Measurements from ENCODE around the gene HGF.

Gene HGF

DNA sequence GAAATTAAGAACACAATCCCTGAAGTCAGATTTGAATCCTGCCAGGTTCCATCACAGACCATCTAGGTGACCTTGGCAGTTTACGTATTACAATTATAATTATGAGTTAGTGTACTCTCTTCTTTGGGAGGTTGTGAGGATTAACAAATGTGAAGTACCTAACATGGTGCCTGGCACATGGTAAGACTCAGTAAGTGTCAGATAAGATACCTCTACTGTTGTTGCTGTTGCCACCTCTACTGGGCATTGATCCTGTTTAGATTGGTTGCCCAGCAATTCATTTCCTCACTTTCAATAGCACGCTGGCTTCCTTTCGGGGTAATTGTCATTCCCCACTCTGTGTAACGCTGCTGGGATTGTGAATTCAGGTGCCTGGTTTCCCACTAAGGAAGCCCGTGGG, 31.7 kb upstream of the HGF start:
- no peak for DNase-seq (ENCODE audit: low read depth in 1 of 2, low spot score in 1 of 2)
- Histone ChIP-seq H3K4me3 (replicated peaks; ENCODE audit: insufficient read depth, low read length) (no peak overlapping the region), H3K27ac (replicated peaks) (no peak overlapping the region), H3K27me3 (ENCODE audit: insufficient read depth, poor library complexity, severe bottlenecking) (no peaks in the 10 kb centered on the region)
- TF ChIP-seq, protein P1, sequence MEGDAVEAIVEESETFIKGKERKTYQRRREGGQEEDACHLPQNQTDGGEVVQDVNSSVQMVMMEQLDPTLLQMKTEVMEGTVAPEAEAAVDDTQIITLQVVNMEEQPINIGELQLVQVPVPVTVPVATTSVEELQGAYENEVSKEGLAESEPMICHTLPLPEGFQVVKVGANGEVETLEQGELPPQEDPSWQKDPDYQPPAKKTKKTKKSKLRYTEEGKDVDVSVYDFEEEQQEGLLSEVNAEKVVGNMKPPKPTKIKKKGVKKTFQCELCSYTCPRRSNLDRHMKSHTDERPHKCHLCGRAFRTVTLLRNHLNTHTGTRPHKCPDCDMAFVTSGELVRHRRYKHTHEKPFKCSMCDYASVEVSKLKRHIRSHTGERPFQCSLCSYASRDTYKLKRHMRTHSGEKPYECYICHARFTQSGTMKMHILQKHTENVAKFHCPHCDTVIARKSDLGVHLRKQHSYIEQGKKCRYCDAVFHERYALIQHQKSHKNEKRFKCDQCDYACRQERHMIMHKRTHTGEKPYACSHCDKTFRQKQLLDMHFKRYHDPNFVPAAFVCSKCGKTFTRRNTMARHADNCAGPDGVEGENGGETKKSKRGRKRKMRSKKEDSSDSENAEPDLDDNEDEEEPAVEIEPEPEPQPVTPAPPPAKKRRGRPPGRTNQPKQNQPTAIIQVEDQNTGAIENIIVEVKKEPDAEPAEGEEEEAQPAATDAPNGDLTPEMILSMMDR (IDR thresholded peaks at IDR 0.05; ENCODE audit: insufficient read depth, low read length): no peak
- TF ChIP-seq, protein P2, sequence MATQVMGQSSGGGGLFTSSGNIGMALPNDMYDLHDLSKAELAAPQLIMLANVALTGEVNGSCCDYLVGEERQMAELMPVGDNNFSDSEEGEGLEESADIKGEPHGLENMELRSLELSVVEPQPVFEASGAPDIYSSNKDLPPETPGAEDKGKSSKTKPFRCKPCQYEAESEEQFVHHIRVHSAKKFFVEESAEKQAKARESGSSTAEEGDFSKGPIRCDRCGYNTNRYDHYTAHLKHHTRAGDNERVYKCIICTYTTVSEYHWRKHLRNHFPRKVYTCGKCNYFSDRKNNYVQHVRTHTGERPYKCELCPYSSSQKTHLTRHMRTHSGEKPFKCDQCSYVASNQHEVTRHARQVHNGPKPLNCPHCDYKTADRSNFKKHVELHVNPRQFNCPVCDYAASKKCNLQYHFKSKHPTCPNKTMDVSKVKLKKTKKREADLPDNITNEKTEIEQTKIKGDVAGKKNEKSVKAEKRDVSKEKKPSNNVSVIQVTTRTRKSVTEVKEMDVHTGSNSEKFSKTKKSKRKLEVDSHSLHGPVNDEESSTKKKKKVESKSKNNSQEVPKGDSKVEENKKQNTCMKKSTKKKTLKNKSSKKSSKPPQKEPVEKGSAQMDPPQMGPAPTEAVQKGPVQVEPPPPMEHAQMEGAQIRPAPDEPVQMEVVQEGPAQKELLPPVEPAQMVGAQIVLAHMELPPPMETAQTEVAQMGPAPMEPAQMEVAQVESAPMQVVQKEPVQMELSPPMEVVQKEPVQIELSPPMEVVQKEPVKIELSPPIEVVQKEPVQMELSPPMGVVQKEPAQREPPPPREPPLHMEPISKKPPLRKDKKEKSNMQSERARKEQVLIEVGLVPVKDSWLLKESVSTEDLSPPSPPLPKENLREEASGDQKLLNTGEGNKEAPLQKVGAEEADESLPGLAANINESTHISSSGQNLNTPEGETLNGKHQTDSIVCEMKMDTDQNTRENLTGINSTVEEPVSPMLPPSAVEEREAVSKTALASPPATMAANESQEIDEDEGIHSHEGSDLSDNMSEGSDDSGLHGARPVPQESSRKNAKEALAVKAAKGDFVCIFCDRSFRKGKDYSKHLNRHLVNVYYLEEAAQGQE (IDR thresholded peaks at IDR 0.05; ENCODE audit: insufficient replicate concordance, low read depth): no peak
- TF ChIP-seq GABPA (IDR thresholded peaks at IDR 0.05; ENCODE audit: low read depth): no peak
- no peak for TF ChIP-seq POLR2AphosphoS5 (IDR thresholded peaks at IDR 0.05; ENCODE audit: low read depth)
- TF ChIP-seq SPI1 (IDR thresholded peaks at IDR 0.05; ENCODE audit: borderline replicate concordance, low read depth): no peak

DNA sequence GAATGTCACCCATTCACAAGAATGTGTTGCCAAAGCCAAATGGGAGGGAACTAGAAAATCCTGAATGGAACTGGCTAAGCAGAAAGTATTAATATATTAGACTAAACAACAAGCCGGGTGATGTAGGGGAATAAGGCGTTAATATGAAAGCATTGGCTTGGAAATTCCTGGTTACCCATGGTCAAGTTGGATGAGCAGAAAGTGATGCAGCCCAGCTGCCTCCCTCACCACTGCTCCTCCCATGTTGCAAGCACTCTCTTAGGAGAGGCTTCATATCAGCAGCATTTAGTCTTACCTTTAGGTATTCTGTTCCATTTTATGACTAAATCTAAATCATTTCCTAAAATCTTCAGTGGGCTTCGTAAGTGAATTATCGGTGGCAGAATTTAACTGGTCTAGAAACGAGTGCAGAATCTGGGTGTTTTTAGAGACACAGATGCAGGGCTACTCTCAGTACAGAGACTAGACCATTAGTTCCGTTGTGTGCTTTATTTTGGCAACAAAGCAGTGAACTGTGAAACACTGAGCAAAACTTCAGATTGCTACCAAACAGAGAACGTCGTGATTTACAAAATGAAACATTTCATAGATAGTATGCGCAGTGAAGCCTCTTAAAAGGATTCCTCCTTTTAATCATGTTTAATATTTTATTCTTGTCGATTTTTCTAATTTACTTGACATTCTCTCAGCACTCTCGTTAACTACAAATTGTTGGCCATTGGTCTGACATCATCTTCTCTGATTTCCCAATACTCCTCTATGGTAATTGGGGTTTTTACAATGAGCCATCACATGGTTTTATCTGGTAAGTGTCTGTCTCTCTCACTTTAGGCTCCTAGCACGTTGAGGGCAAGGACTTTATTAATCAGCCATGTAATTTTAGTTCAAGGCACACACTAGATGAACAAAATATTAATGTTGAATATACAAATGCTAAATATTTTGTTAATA, 22.0 kb upstream of the HGF start:
- H3K27ac ChIP-seq (replicated peaks): no peak overlapping the region

DNA sequence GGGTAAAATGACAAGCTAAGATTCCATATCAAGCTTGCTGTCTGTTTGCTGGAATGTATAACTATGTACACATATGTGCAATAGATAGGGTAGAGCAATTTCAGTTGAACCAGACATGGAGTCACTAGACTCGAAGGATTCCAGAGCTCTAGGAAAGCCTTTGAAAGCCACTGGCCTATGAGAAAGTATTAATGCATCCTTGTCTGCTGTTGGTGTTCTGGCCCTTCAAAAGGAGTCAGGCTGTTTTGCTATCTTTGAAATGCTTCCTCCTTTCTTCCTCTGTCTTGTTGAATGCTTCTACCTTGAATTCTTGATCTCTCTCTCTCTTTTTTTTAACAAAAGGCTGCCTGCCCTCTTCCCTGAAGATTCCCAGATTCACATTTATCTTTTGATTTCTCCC, 20.8 kb upstream of the HGF start:
- H3K4me3 ChIP-seq (replicated peaks; ENCODE audit: insufficient read depth, low read length): no peak overlapping the region
- no peak overlapping the region for H3K27ac ChIP-seq (replicated peaks)
- no peak for DNase-seq (ENCODE audit: low read depth in 1 of 2, low spot score in 1 of 2)
- H3K27me3 ChIP-seq (ENCODE audit: insufficient read depth, poor library complexity, severe bottlenecking): no peaks in the 10 kb centered on the region
- TF ChIP-seq GABPA (IDR thresholded peaks at IDR 0.05; ENCODE audit: low read depth) (no peak), SPI1 (IDR thresholded peaks at IDR 0.05; ENCODE audit: borderline replicate concordance, low read depth) (no peak), POLR2AphosphoS5 (IDR thresholded peaks at IDR 0.05; ENCODE audit: low read depth) (no peak)
- TF ChIP-seq, protein P1 (IDR thresholded peaks at IDR 0.05; ENCODE audit: insufficient read depth, low read length): no peak
- TF ChIP-seq, protein P2 (IDR thresholded peaks at IDR 0.05; ENCODE audit: insufficient replicate concordance, low read depth): no peak

More for the DNA sequence above, 22.0 kb upstream of the HGF start:
- DNase-seq (ENCODE audit: low read depth in 1 of 2, low spot score in 1 of 2): no peak
- TF ChIP-seq, protein P1 (IDR thresholded peaks at IDR 0.05; ENCODE audit: insufficient read depth, low read length): no peak
- no peak for TF ChIP-seq SPI1 (IDR thresholded peaks at IDR 0.05; ENCODE audit: borderline replicate concordance, low read depth)
- TF ChIP-seq GABPA (IDR thresholded peaks at IDR 0.05; ENCODE audit: low read depth): no peak
- TF ChIP-seq, protein P2 (IDR thresholded peaks at IDR 0.05; ENCODE audit: insufficient replicate concordance, low read depth): no peak
- no peak for TF ChIP-seq POLR2AphosphoS5 (IDR thresholded peaks at IDR 0.05; ENCODE audit: low read depth)
- H3K4me3 ChIP-seq (replicated peaks; ENCODE audit: insufficient read depth, low read length): no peak overlapping the region
- no peaks in the 10 kb centered on the region for H3K27me3 ChIP-seq (ENCODE audit: insufficient read depth, poor library complexity, severe bottlenecking)

All from HL-60 (cell line).